ENCODE results near the gene CERT1.
"Not testable (repeated sequence)": the region's sequence is repeated elsewhere in the genome, so short reads cannot be mapped to it uniquely, and the experiment has no call there.

CERT1 gene

DNA sequence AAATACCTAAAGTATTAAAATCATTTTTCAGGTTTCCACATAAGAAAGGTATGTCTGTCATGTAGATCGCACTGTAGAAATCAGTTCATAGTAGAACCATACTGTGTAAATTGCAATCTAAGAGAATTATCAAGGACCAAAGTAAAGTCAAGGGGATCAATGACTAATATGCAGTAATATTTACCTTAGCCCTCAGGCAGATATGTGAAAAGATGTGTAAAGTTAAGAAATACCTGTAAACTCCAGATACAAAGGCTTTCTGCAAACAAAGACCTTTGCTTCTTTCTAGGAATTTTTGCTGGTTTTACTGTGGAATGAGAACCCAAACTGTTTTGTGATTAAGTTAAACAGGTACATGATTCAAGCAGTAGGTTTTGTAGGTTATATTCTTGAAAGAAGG is 11.8 kb upstream of the CERT1 start:
- no peak for DNase-seq

DNA sequence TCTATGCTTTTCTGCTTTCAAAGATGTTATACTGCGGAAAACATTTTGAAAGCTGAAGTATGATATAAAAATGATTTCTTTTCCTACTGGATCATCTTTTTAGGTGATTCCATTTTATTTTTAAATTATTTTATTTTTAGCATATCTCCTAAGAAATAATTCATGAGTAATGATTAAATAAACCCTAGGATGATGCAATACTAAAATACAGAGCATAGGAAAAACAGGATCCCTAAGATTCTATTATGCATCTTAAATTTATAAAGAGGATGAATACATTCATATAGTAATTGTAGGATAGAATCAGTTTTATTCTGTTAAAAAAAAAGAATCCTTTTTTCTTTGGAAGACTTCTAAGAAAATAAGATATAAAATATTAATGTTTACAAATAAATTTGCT is 11.1 kb upstream of the CERT1 start:
- no peak for DNase-seq

DNA sequence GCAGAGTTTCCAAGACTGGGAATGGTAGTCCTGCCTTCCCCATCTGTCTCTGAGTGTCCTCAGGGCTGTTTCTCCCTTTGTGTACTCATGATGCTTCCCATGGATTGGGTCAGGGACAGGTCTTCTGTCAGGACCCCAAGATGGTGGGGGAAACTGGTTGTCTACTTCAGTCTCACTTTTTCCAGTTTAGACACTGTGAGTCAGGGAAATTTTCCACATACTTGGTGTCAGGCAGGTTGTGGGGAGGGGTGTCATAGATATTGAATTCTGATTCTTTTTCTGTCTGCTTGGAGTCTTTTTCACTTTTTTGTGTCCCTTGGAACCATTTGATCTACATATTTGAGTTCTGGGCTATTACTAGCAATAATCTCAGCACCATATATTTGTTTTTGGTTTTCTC is 10.6 kb upstream of the CERT1 start:
- no peak for DNase-seq

DNA sequence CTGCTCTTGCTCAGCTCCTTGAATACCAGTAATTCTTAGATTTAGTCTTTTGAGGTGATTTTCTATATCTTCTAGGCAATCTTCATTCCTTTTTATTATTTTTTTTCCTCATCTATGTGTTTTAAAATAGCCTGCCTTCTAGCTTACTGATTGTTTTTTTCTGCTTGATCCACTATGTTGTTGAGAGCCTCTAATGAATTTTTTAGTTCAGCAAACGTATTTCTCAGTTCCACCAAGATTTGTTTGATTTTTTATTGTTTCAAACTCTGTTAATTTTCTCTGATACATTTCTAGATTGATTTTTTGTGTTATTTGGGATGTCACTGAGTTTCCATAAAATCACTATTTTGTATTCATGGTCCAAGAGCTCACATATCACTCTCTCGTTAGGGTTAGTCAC is 9.8 kb upstream of the CERT1 start:
- no peak for DNase-seq

DNA sequence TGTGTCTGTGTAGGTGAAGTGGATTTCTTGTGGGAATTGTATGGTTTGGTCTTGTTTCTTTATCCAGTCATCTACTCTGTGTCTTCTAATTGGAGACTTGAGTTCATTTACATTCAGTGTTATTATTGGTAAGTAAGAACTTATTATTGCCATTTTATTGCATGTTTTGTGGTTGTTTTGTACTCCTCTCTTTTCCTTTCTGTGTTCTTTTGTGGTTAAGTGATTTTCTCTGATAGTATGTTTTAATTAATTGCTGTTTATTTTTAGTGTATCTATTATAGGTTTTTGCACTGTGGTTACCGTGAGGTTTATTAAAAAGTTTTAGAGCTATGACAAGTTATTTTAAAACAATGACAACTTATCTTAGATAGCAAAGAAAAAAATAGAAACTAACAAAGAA is 8.3 kb upstream of the CERT1 start:
- no peak for DNase-seq

DNA sequence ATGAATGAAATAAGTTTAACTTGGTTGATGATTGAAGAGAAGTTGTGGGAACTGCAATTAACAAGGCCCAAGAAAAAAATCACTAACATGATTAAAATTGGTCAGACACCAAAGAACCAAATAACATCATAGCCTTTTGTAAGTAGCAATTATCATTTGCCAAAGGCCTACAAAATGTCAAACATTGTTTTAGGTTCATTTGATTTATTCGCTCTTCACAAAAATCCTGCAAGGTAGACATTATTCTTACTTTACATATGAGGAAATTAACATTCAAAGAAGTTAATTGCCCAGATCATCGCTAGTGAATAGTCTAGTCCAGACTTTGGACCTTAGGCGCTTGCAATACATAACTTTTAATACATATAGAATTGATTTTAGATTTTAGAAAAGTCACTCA is 2.9 kb upstream of the CERT1 start:
- DNase-seq = no peak

DNA sequence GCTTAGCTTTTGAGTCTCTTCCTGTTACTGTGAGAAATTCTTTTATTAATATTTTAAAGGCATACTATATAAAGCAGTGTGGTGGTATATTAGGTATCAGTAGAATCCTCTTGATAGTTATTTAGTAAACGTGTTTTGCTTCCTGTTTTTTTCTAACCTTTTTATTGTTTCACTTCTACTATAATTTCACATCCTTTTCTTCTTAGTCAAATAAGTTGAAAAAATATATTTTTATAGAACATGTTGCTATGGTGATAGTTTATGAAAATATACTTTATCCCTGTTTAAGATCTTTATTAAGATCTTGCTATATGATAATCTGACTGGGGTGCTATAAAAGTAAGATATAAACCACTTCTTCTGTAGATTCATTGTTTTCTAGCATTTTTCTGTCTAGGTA is 2.4 kb upstream of the CERT1 start:
- DNase-seq = no peak

DNA sequence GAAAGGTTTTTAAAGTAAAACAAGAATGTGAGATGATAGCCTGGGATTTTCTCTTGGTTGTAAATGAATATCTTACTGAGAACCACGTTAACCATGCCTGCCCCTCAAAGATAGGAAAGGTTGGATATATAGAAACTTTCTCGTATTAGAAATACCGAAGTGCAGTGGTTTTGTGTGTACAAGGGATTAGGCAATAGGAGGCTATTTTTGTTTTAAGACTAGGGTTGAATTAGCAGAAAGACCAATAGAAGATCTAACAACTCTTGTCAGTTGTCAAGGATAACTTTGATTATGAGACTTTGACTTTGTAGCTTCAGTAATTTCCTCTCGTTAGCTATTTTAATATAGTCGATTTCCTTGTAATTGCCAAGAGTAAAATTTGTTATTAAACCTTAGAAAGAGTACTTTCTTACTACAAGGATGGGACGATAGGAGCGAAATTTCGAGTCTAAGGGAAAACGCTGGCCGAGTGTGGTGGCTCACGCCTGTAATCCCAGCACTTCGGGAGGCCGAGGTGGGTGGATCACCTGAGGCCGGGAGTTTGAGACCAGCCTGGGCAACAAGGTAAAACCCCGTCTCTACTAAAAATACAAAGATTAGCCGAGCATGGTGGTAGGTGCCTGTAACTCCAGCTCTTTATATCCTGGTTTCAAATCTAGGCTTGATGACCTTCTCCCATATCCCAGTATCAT is 1.1 kb upstream of the CERT1 start:
- no peak for DNase-seq

DNA sequence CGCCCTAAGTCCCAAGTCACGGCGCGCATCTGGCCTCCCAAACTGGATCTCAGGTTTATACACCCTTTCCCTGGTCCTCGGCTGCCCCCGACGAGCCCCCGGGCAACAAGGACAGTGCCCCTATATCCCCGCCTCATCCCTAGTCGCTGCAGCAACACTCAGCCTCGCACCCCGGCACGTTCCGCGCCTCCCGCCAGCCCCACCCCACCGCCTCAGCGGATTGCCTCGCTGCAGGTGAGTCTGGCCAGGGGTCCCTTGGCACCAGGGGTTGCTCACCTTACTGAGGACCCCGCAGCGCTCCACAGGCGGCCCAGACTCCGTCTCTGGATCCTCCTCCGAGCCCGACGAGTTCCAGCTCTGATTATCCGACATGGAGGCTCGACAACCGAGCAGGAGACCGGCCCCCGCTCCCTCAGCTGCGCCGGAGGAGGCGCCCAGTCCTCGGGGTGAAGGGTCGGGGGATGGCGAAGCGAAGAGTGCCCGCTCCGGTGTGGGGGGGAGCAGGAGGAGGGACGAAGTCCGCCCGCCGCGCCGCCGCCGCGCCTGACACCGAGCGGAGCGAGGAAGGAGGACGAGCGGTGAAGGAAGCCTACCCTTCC is 494 bp downstream of the CERT1 start:
- DNase-seq = peak; percentile 15

DNA sequence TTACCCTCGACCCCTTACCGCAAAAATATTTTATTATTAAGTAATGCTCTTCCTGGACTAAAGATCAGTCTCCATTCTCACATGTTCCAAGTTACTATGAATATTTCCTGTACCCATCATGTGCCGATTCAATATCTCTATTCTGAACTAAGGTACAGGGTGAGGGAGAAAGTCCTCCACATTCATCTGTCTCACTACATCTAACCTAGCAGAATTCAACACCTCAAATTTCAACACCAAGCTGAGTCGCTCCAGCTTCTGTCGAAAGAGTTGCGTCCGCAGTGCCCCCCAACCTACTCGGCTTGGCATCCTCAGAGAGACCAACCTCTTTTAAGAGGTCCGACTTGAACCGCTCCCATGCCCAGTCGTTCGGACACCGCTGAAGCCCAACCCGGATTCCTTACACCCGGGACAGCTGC is 1.0 kb downstream of the CERT1 start:
- DNase-seq = no peak

DNA sequence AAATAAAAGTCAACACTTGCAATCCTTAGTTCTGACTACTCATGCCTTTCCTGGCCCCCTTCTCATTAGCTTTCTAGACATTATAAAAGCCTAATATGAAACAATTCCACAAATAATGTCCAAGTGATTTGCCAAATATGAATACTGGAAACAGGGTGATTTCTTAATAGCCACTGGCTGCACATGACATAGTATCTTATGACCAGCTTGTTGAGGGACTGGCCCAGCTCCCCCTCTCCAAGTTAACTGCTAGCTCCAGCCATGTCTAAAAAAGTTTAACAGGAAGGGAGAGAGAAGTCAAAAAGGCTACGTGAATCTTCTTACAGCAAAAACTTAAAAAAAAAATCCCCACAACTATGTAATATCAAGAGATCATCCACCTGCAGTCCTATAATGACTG is 1.5 kb downstream of the CERT1 start:
- no peak for DNase-seq

DNA sequence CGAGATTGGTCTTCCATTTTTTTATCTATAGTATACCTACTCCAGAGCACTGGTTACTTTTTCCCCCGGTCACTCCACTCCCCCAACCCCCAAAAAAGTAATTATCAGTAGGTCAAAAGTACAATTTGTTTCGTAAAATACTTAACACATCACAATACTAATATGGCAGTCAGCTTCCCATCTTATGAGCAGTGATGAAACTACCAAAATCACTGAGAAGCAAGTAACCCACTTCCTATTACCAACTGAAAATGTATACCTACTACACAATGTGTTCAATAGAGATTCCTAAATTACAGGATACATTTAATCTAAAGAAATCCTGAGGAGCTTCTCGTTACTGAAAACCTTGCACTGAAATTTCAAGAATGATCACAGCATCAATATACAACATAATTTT is 1.9 kb downstream of the CERT1 start:
- DNase-seq = no peak

DNA sequence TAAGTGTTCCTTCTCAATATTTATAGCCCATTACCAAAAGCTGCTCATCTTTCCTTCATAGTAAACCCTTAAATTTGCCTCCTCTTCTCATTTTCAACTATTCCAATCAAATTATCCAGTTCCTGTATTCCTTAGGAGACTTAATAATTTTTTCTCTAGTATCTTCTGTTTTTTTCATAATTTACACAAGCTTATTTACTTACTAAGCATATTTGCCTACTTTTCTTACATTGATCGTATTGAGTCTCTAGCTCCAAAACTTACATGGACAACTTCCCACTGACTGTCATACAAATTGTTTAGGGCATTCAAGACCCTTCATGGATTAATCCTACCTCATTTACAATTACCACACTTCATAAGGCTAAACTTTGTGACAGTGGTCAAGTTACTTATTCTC is 3.6 kb downstream of the CERT1 start:
- DNase-seq = no peak

DNA sequence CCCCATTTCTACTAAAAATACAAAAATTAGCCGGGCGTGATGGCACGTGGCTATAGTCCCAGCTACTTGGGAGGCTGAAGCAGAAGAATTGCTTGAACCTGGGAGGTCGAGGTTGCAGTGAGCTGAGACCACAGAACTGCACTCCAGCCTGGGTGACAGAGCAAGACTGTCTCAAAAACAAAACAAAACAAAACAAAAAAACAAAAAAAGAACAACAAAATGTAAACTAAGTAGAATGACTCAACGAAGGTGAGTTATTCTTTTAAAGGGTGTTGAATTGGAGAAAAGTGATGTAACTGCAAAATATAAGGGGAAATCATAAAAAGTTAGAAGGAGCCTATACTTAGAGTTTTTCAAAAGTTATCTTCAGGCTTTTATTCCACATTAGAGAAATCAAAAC is 6.3 kb downstream of the CERT1 start:
- not testable (repeated sequence) for DNase-seq

DNA sequence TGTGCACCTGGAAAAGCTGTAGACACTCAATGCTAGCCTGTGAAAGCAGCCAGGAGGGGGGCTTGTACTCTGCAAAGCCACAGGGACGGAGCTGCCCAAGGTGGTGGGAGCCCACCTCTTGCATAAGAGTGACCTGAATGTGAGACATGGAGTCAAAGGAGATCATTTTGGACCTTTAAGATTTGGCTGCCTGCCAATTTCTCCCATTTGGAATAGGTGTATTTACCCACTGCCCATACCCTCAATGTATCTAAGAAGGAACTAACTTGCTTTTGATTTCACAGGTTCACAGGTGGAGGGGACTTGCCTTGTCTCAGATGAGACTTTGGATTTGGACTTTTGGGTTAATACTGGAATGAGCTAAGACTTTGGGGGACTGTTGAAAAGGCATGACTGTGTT is 12.6 kb downstream of the CERT1 start:
- DNase-seq = not testable (repeated sequence)

DNA sequence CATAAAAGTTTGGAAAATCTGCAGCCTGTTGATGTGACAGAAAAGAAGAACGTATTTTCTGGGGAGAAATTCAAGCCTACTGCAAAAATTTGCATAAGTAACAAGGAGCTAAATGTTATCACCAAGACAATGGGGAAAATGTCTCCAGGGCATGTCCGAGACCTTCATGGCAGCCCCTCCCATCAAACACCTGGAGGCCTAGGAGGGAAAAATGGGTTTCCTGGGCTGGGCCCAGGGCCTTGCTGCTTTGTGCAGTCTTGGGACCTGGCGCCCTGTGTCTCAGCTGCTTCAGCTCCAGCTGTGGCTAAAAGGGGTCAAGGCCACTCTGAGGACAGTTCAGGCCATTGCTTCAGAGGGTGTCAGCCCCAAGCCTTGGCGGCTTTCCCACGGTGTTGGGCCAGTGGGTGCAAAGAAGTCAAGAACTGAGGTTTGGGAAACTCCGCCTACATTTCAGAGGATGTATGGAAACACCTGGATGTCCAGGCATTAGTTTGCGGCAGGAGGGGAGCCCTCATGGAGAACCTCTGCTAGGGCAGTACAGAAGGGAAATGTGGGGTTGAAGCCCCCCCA is 13.1 kb downstream of the CERT1 start:
- no peak for DNase-seq

DNA sequence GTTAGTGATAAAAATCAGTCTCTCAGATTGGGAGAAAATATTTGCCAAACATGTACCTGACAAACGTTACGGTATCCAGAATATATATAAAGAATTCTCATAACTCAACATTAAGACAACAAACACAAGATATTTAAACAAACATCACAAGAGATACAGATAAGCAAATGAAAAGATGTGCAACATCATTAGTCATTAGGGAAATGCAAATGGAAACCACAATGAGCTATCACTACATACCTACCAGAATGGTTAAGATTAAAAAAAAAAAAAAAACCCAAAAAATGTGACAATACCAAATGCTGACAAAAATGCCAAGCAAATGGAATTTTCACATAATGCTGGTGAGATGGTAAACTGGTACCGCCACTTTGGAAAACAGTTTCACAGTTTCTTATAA is 15.4 kb downstream of the CERT1 start:
- no peak for DNase-seq

DNA sequence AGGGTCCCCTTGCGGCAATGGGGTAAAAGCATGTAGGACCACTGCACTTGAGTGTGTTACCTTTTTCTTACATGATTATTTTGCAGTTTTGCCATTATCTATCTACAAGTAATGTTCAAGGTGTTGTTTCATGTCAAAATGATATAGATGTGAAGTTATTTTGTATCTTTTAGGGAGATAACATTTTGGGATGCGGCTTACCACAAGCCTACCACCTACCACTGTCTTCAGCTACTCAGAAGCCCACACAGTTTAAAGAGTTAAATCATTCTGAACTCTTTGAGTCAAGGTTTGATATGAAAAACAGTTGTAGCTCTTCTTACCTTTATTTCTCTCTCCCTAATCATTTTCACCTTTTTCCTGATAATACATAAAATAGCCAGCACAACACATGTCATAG is 19.8 kb downstream of the CERT1 start:
- no peak for DNase-seq

DNA sequence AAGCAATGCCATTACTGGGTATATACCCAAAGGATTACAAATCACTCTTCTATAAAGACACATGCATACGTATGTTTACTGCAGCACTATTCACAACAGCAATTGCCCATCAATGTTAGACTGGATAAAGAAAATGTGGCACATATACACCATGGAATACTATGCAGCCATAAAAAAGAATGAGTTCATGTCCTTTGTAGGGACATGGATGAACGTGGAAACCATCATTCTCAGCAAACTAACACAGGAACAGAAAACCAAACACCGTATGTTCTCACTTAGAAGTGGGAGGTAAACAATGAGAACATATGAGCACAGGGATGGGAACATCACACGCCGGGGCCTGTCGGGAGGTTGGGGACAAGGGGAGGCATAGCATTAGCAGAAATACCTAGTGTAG is 21.6 kb downstream of the CERT1 start:
- DNase-seq = not testable (repeated sequence)

DNA sequence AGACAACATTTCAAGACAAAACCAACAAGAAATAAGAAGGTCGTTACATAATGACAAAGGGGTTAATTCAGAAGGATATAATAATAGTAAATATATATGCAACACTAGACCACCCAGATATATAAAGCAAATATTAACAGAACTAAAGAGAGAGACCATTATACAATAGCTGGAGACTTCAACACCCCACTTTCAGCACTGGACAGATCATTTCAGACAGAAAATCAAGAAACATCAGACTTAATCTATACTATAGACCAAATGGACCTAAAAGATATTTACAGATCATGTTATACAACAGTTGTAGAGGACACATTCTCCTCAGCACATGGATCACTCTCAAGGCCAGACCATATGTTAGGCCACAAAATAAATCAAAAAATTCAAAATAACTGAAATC is 26.8 kb downstream of the CERT1 start:
- no peak for DNase-seq

DNA sequence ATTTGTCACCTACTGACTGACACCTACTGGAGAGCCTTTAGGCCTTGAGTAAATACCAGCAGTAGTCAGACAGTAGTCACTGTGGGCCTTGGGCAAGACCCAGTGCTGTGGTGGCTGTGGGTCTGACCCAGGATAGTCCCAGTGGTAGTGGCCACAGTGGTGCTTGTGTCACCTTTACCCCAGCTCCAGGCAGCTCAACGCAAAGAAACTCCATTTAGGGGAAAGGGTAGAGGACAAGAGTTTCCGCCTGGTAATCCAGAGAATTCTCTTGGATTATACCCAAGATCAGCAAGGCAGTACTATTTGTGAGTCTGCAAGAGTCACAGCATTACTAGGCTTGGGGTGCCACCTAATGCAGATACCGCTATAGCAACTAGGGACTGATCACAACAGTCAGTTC is 28.9 kb downstream of the CERT1 start:
- no peak for DNase-seq

DNA sequence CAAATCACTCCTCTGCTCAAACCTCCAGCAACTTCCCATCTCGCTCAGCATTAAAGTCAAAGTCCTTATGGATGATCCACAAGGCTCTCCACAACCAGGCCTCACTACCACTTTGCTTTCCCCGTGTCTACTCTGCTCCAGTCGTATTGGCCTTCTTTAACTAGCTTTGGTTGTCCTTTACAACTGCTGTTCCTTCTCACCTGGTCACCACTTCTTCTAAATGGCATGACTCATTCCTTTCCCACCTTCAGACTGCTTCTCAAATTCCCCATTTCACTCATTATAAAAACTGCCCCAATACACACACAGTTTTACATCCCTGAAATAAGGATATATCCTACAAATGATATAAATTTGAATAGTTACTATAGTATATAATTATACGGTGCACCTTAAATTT is 30.4 kb downstream of the CERT1 start:
- DNase-seq = no peak

DNA sequence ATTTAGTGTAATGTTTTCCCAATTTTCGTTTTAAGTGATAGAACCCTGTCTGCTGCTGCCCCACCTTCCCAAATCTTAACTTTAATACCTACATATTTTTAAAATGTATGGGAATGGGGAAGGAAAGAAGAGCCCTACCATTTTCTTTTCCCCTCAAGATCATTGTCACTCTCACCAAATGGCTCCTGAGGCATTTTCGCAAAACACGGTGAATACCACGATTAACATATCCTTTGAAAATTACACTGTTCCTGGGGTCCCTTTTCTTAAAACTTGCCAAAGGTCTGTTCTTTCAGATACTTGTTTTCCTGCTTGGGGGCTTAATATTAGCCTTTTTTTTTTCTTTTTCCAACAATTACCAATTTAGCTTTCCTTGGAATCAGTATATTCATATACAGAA is 36.1 kb downstream of the CERT1 start:
- DNase-seq = no peak

DNA sequence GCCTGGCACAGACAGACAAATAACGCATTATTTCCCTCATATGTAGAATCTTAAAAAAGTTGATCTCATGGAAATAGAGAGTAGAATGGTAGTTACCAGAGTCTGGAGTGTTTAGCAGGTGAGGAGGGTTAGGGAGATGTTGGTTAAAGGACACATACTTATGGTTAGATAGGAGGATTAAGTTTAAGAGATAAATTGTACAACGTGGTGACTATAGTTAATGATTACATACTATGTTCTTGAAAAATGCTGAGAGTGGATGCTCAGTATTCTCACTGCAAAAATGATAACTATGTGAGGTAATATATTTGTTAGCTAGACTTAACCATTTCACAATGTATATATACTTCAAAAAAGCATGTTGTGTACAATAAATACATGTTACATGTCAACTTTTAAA is 38.0 kb downstream of the CERT1 start:
- DNase-seq = no peak

DNA sequence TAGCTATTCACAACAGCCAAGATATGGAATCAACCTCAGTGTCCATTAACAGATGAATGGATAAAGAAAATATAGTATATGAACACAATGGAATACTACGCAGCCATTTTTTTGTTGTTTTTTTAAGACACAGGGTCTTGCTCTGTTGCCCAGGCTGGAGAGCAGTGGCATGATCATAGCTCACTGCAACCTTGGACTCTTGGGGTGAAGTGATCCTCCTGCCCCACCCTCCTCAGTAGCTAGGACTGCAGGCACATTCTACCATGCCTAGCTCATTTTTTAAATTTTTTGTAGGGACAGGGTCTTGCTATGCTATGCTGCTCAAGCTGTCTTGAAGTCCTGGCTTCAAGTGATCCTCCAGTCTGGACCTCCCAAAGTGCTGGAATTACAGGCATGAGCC is 38.5 kb downstream of the CERT1 start:
- no peak for DNase-seq

All from activated gamma-delta T cell treated with Interleukin-2 at 50 U/mL for 16 hours (primary cell).